Smooth muscle cell (in vitro differentiated cells): ENCODE measurements around the gene GDF11. TPM values are rescaled to one million over a fixed set of nuclear protein-coding genes. Genes with fewer than 3 reads are reported as not detected.

Source experiments
- DNase-seq: peaks from one replicate; lab custom pipeline; 2025; ENCODE audit not compliant: unreplicated experiment; lab: John Stamatoyannopoulos, UW
- H2AFZ ChIP-seq: fragments of 200-600 bp; sonication (generic); 2 replicates; pipeline ENCODE4 v1.6.0; 2016; ENCODE audit warnings: antibody characterized with exemption, low read depth, mild to moderate bottlenecking
- H3F3A ChIP-seq: fragments of 200-600 bp; sonication (generic); 2 replicates; pipeline ENCODE4 v1.6.0; 2017; ENCODE audit warnings: antibody characterized with exemption, low read depth
- H3K27ac ChIP-seq: fragments of 200-600 bp; sonication (generic); 2 replicates; pipeline ENCODE4 v1.5.1; 2016; ENCODE audit warnings: low read depth, mild to moderate bottlenecking
- H3K27me3 ChIP-seq: fragments of 200-600 bp; sonication (generic); 2 replicates; pipeline ENCODE4 v1.6.1; 2016; ENCODE audit warnings: low read depth, mild to moderate bottlenecking
- H3K36me3 ChIP-seq: fragments of 200-600 bp; sonication (generic); 2 replicates; pipeline ENCODE4 v1.5.1; 2016; ENCODE audit warnings: low read depth
- H3K4me1 ChIP-seq: fragments of 200-600 bp; sonication (generic); 2 replicates; pipeline ENCODE4 v1.5.1; 2016; ENCODE audit warnings: low read depth
- H3K4me2 ChIP-seq: fragments of 200-600 bp; sonication (generic); 2 replicates; pipeline ENCODE4 v1.6.0; 2016; ENCODE audit warnings: mild to moderate bottlenecking
- H3K4me3 ChIP-seq: fragments of 200-600 bp; sonication (generic); 2 replicates; pipeline ENCODE4 v1.5.1; 2016; ENCODE audit warnings: mild to moderate bottlenecking
- H3K79me2 ChIP-seq: fragments of 200-600 bp; sonication (generic); 2 replicates; pipeline ENCODE4 v1.6.0; 2016; ENCODE audit warnings: low read depth, mild to moderate bottlenecking
- H3K9ac ChIP-seq: fragments of 200-600 bp; sonication (generic); 2 replicates; pipeline ENCODE4 v1.6.0; 2016; ENCODE audit warnings: low read depth
- H3K9me3 ChIP-seq: fragments of 200-600 bp; sonication (generic); replicated peaks from 2 replicates; pipeline ENCODE4 v1.5.1; 2016; ENCODE audit warnings: low read depth
- H4K20me1 ChIP-seq: fragments of 200-600 bp; sonication (generic); 2 replicates; pipeline ENCODE4 v1.6.0; 2016; ENCODE audit warnings: low read depth
- WGBS: methylation state at CpG from one replicate; pipeline ENCODE4 v1.1.7; 2016; ENCODE audit warnings: low lambda C conversion rate; 5-methylcytosine and 5-hydroxymethylcytosine counted together
- polyA plus RNA-seq: library from polyadenylated mRNA; unstranded; fragments of >200 nt; fragmentation: Nextera tagmentation; extraction: Ambion mirVana; gene quantifications from 2 replicates; pipeline ENCODE4 v1.2.1, GENCODE V29; 2016
- total RNA-seq: library from RNA; depleted of rRNA; stranded (reverse); fragments of >200 nt; gene quantifications from 2 replicates; pipeline ENCODE4 v1.2.3, GENCODE V29; 2014
- TF ChIP-seq, protein P1 (sequence below): fragments of 200-600 bp; sonication (generic); IDR thresholded peaks from 2 replicates; pipeline ENCODE4 v1.5.1; 2017; ENCODE audit warnings: borderline replicate concordance, mild to moderate bottlenecking, antibody characterized with exemption; ENCODE audit not compliant: insufficient read depth, poor library complexity, severe bottlenecking

The GDF11 gene
- total and polyA plus RNA-seq, 2 experiments from 2014 or later = 2.6 to 3.5 TPM

DNA sequence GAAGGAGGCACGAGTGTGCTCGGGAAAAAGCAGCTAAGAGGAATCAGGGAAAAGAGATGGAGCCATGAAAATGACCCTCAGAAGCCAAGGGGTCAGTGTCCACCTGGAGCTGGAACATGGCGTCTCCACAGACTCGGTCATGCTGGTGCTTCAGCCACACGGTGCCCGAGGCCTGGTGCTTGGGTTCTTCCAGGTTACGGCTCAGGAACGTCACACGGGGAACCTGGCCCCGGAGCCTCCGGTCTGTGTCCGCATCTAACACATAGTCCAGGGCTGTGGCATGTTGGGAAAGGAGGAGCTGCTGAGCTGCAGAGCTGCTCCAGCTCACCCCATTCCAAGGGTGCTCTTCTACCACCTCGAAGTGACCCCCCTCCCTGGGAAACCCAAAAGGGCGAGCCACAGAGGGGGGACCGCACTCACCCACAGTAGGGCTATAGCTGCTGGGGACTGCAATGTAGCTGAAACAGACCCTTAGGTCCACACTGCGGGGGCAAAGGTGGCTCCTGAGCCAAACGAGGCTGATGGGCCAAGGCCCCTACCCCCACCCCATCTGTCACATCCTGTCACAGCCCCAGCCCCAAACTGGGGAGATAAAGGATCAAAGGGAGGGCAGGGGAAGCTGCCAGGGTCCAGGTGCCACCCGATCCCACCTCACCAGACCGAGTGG, 46.0 kb upstream of the GDF11 start:
- H3K79me2 ChIP-seq = no peaks in the 10 kb centered on the region
- H3K4me3 ChIP-seq = no peak overlapping the region
- no peak for DNase-seq
- H3F3A ChIP-seq = no peaks in the 10 kb centered on the region
- H2AFZ ChIP-seq = no peak overlapping the region
- no peaks in the 10 kb centered on the region for H3K4me1 ChIP-seq
- TF ChIP-seq, protein P1, sequence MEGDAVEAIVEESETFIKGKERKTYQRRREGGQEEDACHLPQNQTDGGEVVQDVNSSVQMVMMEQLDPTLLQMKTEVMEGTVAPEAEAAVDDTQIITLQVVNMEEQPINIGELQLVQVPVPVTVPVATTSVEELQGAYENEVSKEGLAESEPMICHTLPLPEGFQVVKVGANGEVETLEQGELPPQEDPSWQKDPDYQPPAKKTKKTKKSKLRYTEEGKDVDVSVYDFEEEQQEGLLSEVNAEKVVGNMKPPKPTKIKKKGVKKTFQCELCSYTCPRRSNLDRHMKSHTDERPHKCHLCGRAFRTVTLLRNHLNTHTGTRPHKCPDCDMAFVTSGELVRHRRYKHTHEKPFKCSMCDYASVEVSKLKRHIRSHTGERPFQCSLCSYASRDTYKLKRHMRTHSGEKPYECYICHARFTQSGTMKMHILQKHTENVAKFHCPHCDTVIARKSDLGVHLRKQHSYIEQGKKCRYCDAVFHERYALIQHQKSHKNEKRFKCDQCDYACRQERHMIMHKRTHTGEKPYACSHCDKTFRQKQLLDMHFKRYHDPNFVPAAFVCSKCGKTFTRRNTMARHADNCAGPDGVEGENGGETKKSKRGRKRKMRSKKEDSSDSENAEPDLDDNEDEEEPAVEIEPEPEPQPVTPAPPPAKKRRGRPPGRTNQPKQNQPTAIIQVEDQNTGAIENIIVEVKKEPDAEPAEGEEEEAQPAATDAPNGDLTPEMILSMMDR = no peak
- no peaks in the 10 kb centered on the region for H3K9me3 ChIP-seq
- H3K36me3 ChIP-seq = no peaks in the 10 kb centered on the region
- no peak overlapping the region for H3K4me2 ChIP-seq
- no peak overlapping the region for H3K27ac ChIP-seq
- no peaks in the 10 kb centered on the region for H3K27me3 ChIP-seq
- H4K20me1 ChIP-seq = no peaks in the 10 kb centered on the region
- H3K9ac ChIP-seq = no peak overlapping the region
- 93% methylated on average over 19 of the region's 19 CpGs for WGBS

DNA sequence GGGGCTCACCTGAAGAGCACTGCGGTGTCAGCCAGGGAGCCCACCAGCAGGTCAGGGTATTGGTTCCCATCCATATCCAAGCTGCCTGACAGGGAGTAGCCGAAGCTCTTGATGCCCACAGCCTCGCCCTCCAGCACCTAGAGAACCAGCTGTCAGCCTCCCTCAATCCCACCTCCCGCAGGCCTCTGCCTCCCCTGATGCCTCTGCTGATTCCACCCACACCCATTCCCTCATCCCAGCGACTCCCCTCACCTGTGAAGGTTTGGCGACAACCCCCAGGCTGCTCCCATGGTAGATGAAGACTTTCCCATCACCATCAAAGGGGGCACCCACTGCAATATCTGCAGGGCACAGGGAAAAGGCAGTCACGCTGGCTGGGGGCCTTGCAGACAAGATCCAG, 45.2 kb upstream of the GDF11 start:
- TF ChIP-seq, protein P1 = no peak
- 89% methylated on average over 6 of the region's 7 CpGs for WGBS
- no peaks in the 10 kb centered on the region for H4K20me1 ChIP-seq
- no peaks in the 10 kb centered on the region for H3K4me1 ChIP-seq
- no peak overlapping the region for H3K9ac ChIP-seq
- H3K9me3 ChIP-seq = no peaks in the 10 kb centered on the region
- no peaks in the 10 kb centered on the region for H3K36me3 ChIP-seq
- H3K27ac ChIP-seq = no peak overlapping the region
- H3K4me2 ChIP-seq = no peak overlapping the region
- no peak overlapping the region for H3K4me3 ChIP-seq
- H2AFZ ChIP-seq = no peak overlapping the region
- H3K79me2 ChIP-seq = no peaks in the 10 kb centered on the region
- H3K27me3 ChIP-seq = no peaks in the 10 kb centered on the region
- DNase-seq = no peak
- H3F3A ChIP-seq = no peaks in the 10 kb centered on the region

DNA sequence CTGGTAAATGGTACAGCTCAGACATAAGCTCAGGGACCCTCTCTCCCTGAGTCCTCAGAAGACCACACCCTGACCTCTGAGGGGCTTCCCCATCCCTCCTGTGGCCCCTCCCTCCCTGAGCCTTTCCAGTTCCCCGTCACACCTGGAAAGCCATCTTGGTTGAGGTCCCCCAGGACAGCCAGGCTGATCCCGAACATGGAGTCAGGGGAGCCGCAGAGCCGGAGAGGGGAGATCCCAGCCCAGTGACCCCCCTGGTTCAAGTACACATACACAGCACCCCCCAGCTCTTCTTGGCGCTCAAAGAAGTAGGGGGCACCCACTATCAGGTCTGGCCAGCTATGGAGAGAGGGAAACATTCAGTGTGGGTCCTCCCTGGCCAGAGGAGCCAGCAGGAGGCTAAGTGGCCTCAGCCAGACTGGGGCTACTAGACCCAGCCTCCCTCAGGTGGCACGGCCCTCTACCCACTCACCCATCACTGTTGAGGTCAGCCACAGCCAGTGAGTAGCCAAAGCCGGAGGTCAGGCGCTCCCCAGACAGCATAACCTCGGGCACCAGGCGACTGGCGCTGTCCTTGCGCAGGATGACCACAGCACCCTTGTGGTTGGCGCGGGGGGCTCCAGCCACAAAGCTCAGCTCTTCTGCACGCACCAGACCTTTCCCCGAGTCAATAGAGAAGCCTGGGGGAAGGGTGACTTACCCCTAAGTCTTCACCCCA, 44.5 kb upstream of the GDF11 start:
- no peak for DNase-seq
- TF ChIP-seq, protein P1 = no peak
- Histone ChIP-seq H3K27ac (no peak overlapping the region), H3K36me3 (no peaks in the 10 kb centered on the region), H3K27me3 (no peaks in the 10 kb centered on the region), H2AFZ (no peak overlapping the region), H3K9me3 (no peaks in the 10 kb centered on the region), H4K20me1 (no peaks in the 10 kb centered on the region), H3K79me2 (no peaks in the 10 kb centered on the region), H3K4me3 (no peak overlapping the region), H3F3A (no peaks in the 10 kb centered on the region), H3K4me1 (no peaks in the 10 kb centered on the region), H3K4me2 (no peak overlapping the region), H3K9ac (no peak overlapping the region)
- 91% methylated on average over 16 of the region's 16 CpGs for WGBS

DNA sequence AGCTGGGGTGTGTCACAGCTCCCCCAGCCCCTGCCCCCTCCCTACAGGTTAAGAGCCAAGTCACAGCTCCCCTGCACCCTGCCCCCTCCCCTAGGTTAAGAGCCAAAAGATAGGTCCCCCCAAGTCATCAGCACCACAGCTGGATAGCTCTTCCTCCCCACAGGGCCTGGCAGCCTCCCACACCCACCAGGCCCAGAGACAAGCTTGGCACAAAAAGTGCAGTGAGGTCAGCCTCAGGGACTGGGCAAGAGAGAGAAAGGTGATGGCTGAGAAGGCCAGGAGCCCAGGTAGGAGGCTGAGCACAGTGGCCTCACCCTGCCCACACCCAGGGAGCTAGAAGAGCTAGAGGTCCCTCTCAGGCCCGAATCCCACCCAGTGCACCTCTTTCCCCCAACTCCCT, 44.0 kb upstream of the GDF11 start:
- Histone ChIP-seq H3K4me3 (no peak overlapping the region), H3K36me3 (no peaks in the 10 kb centered on the region), H3K79me2 (no peaks in the 10 kb centered on the region), H3K4me2 (no peak overlapping the region), H4K20me1 (no peaks in the 10 kb centered on the region), H3F3A (no peaks in the 10 kb centered on the region), H3K27ac (no peak overlapping the region), H3K27me3 (no peaks in the 10 kb centered on the region), H3K4me1 (no peaks in the 10 kb centered on the region), H3K9ac (no peak overlapping the region), H3K9me3 (no peaks in the 10 kb centered on the region), H2AFZ (no peak overlapping the region)
- WGBS = 89% methylated on average over 1 of the region's 1 CpG
- TF ChIP-seq, protein P1 = no peak
- DNase-seq = no peak
